ELR (cell line): Measurements from ENCODE around the gene TJP3.

Experiments used
- DNase-seq: peaks from one replicate; pipeline ENCODE4 v3.0.0-alpha.2; 2015; ENCODE audit warnings: low read depth

The TJP3 gene

DNA sequence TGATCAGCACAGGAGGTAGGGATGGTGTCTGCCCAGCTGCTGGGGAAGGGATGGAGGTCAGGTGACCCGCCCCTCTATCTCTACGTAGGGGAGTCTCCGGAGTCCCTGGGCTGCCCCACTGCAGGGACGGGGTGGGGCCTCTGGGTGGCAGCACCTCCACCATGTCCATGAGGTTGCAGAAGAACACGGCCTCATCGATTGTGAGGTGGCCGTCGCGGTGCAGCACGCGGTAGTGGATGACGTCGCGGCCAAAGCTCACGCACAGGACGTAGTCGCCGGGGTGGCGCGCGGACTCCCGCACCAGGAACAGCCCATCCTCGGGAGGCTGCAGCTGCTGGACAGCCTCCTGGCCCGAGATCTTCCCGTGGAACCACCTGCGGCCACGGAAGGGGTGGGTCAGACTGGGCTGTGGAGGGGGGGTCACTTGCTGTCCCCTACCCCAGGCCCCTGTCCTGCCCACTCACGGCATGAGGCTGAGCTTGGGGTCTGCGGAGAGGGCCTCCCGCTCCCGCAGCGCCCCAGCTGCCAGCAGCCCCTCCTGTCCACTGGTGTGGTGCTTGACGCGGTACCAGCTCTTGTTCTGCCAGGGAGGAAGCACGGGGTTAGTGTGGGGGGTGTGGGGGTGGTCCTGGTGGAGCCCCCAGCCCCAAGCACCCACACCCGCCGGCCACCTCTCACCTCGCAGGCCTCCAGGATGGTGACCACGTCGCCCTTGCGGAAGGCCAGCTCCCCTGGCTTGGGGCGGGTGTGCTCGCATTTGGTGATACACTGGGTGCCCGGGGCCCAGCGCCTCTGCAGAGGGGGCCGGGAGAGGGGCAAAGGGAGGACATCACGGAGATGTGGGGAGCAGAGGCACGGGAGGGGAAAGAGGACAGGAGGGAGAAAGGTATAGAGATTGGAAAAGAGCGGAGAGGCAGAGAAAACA lies 75.7 kb downstream of the TJP3 start:
- no peak for DNase-seq

DNA sequence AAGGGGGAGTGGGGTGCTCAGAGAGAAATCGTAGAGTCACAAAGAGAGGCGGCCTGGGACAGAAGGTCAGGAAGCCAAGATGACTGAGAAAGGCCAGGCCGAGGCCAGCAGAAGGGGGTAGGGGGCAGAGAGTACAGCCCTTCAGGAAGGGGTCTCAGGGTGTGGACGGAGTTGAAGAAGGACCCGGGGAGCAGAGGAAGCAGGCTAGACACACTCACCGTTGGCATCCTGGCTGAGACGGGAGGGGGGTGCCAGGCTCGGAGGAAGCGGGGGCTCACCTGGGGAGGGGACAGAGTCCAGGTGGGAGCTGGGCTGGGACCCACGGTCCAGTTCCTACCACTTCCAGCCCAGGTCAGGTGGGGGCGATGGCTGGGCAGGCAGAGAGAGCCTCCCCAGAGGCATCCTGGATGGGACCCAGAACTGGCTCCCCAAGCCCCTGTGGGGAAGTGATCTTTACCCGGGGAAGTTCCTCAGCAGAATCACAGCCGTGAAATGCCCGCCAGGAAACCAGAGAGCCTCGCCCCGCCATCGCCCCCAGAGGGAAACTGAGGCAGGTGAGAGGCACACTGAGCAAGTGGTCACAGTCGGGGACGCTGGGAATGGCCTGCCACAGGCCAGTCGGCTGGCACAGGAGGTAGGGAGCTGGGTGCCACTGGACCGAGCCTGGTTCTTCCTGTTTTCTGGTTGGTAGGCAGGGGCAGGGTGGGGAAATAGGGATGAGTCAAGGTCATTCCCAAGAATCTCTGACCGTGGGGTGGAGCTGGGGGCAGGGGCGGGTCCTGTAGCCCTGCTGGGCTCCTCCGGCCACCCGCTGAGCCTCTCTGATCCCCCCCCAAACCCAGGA lies 76.6 kb downstream of the TJP3 start:
- DNase-seq, result peak; percentile 35

DNA sequence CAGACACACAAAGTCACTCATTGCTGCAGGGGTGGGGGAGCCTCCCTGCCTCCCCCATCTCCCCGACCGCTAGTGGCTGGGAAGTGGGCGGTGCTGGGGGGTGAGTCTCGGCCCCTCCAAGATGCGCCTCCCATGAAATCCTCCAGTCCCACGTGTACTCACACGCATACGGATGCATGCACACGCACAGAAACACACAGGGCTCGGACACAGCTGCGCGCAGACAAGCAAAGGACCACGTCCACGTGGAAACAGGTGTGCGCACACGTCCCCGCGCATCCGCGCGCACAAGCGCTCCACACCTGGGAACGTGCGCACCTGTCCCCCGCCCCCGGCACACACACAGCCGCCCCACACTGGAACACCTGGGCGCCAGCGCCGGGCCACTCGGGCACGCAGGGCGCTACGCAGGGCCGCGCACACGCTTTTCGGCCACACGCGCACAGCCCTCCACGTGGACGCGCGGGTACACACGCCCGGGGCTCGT lies 77.3 kb downstream of the TJP3 start:
- no peak for DNase-seq

DNA sequence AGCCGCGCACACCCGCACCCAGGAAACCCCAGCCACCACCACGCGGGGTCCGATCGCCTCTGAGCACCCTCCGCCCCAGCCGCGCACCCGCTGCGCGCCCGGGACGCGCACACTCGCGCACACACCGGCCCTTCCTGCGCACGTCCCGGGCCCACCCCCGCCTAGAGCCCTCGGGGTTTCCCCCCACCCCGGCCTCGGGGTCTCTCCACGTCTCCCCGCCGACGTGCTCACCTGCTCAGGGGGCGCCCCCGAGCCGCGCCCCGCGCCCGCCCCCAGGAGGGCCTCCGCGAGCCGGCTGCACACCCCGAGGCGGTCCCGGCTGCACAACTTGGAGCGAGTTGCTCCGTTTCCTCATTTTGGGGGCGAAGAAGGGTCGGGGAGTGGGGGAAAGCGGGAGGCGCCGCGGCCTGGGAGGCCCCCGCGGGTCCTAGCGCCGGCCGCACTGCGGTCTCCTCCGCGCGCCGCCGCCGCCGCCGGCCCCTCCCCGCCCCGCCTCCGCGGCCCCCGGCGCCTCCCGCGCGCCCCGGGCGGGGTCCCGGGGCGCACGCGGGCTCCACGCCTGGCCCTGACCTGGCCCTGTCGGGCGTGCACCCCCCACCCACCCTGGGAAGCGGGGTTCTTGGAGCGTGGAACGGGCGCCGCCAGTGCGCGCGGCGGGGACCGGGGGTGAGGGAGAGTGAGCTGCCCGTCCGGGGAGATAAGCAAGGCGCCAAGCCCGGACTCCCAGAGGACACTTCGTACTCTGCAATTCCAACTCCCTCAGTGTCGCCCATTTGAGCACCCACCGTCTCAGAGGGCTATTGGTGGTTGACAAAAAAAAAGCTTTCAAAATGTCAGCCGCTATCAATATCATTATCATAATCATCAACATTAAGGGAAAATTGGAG lies 78.0 kb downstream of the TJP3 start, which contains the start of gene MATK:
TSS of gene MATK (minus strand) at position 444 of the 887 bp plus-strand sequence. CDS start 1,246 bp downstream, outside the sequence.
- no peak for DNase-seq

DNA sequence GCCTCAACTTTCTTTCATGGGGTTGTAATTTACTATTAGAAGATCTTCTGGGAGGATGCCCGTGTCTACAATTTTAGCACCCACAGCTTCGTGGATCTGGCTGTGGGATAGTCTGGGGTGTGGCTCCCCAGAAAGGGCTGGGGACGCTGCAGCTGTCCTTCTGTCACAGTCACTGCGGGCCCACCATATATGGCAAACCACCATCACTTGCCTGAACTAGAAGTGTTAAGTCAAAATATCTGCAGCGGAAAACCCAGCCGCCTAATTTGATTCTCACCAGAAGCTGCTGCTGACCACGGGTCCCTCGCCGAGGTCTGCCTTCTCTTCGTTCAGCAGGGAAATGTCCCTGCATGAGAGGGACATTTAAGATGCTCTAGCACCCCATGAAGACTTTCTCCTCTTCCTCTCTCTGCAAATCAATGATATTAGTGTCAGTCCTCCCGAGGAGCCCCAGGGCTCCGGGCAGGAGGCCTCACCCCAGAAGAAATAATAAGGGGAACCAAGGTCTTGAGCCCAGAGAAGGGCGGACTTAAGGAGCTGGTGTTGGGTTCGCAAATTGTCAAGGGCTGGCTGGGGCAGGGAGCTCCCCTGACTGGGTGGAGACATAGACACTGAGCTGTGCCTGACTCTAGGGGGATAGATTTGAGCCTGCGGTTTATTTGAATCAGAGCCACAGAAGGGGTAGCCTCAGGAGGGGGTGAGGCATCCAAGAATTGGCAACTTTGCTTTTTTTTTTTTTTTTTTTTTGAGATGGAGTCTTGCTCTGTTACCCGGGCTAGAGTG lies 81.0 kb downstream of the TJP3 start:
- no peak for DNase-seq

DNA sequence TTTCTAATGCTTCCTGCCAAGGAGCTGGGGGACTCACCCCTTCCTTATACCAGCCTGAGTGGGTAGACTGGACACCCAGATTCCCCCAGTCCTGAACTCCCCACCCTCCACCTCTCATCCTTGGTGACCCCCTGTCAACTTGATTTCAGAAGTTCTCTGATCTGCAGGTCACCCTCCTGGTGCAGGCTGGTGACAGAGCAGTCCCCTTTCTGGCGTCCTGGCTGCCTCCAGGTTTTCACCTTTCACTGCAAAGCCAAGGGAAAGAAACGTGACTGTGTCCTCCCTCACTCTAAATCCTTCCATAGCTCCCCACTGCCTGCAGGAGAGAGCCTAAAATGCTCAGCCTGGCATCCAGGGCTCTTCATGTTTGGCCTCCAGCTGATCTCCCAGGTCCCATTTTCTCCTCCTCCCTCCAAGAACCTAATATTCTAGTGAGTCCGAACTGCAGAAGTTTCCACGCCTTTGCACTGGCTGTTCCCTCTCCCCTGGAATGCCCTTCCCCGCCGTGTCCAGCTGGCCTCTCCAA lies 82.1 kb downstream of the TJP3 start:
- DNase-seq, result no peak

DNA sequence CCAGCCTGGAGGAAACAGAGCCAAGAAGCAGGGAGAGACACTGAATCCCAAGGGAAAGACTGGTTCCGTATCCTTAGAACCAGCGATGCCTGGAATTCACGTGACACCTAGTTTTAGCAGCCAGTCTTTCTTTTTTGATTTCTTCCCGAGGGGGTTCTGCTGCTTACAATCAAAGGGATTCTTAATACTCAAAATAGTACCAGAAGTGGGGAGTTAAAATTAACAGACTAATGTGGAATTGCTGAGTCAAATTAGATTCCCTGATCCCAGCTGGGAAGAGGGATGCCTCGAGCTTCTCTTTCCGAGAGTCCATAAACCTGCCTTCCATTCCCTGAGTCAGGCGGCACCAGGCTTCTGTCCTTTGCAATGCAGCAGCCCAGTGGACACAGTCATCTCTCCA lies 82.8 kb downstream of the TJP3 start:
- DNase-seq, result no peak

DNA sequence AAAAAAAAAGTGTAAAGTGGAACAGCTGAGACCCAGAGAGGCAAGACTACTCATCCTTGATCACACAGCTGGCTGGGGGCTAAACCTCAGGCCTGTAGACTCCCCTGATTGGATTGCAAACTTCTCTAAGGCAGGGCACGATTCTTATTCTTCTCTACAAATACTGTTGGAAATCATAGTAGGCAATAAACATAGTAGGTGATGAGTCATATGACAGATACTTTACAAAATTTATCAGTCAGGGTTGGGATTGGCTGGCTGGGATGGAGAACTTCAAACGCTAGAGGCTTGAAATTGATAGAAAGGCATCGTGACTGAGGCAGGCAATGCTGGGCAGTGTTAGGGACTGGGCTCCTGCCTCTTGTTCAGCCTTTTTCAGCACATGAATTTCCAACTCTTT lies 83.9 kb downstream of the TJP3 start:
- DNase-seq, result peak; percentile 30

DNA sequence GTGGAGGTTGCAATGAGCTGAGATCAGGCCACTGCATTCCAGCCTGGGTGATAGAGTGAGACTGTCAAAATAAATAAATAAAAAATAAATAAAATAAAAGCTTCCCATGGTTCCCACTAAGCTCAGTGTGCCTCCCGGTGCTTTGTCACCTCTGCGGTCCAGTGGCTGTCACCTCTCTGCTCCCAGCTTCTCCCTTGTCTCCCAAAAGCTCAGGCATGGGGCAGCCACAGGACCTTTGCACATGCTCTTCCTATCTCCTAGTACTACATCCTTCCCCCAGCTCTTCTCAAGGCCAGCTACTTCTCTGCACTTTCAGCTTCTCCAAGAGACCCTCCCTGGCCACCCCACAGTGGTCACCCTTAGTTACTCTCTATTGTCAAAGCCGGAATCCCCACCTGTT lies 85.6 kb downstream of the TJP3 start:
- no peak for DNase-seq

DNA sequence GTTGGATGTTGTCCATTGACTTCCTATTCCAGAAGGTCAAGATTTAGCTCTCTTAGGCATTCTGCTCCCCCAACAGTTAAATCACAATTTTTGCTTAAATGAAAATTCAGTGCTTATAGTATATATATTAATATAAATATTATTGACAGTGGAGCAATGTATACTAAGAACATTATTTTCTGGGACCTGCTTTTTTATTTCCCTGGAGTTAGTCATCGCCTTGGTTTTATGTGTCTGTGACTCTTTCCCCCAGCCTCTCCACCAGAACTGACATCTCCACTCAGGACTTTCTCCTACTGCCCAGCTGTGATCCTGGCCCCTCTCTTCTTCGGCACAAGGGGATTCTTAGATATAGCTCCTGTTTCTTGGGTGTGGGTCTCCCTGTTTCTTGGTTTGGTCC lies 88.2 kb downstream of the TJP3 start:
- no peak for DNase-seq

DNA sequence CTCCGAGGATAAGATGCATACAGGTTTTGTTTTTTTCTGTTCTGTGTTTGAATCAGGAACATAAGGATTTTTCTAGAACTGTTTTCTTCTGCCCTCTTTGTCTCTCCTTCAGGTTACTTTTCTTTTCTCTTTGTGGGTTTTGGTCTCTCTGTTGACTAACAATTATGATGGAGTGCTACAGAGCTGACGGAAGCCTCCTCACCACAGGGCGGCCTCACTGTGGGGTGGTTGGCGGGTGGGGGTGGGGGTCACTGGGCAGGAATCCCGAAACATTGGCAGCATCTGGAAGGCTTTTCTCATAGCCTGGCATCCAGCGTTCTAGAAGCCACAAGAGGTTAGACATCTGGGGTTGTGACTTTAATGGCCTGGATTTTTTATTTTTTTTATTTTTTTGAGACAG lies 90.0 kb downstream of the TJP3 start:
- no peak for DNase-seq
